ENCODE data around the gene SLC25A26.

DNA sequence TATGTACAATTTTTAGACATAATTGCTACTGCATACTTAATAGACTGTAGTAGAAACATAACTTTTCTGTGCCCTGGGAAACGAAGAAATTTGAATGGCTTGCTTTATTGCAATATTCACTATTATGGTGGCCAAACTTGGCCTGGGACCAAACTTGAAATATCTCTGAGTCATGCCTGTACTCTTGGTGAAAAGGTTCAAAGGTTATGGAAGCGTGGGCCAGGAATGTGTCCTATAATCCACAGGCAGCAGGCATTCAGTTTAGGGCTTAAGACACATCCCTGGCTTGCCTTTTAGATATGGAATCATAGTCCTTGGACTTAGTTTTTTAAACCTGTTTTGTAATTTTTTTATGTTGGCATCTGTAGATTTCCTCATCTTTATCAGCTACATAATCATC is 155.8 kb downstream of the SLC25A26 start:
- TF ChIP-seq, protein P1, sequence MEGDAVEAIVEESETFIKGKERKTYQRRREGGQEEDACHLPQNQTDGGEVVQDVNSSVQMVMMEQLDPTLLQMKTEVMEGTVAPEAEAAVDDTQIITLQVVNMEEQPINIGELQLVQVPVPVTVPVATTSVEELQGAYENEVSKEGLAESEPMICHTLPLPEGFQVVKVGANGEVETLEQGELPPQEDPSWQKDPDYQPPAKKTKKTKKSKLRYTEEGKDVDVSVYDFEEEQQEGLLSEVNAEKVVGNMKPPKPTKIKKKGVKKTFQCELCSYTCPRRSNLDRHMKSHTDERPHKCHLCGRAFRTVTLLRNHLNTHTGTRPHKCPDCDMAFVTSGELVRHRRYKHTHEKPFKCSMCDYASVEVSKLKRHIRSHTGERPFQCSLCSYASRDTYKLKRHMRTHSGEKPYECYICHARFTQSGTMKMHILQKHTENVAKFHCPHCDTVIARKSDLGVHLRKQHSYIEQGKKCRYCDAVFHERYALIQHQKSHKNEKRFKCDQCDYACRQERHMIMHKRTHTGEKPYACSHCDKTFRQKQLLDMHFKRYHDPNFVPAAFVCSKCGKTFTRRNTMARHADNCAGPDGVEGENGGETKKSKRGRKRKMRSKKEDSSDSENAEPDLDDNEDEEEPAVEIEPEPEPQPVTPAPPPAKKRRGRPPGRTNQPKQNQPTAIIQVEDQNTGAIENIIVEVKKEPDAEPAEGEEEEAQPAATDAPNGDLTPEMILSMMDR (IDR thresholded peaks at IDR 0.05): no peak
- peak in 1 of 2 donors; percentile 64 for TF ChIP-seq EP300 (IDR thresholded peaks at IDR 0.05)
- TF ChIP-seq POLR2A (IDR thresholded peaks at IDR 0.05): no peak

Measured in tibial nerve (tissue), 4 donors.